IMR-90 (cell line): ENCODE data around the gene LEP. TPM values are rescaled to one million over a fixed set of nuclear protein-coding genes. Genes with fewer than 3 reads are reported as not detected.

ENCODE experiments used
- ATAC-seq: fragments of 200-7000 bp; cut with Tn5 transposase; 2 replicates; pipeline ENCODE4 v1.9.1; 2020; ENCODE audit warnings: low read depth, mild to moderate bottlenecking, moderate library complexity
- BruUV-seq: library from RNA; stranded (reverse); fragments of 400-500 nt; replicated peaks from 2 replicates; lab custom pipeline; 2021; lab: Mats Ljungman, UMichigan
- CTCF ChIA-PET: fragments of 300-600 bp; formaldehyde crosslinking; extraction: SDS; loops from one replicate; lab custom pipeline; 2021; ENCODE audit warnings: antibody characterized with exemption; lab: Yijun Ruan, JAX
- POLR2A ChIA-PET: fragments of 300-600 bp; sonication (Branson Sonifier 250); formaldehyde crosslinking; loops from one replicate; lab custom pipeline; 2022; ENCODE audit warnings: antibody characterized with exemption; ENCODE audit not compliant: unreplicated experiment; lab: Charles Lee
- DNase-seq: peaks from one replicate; pipeline ENCODE4 v3.0.0; 2013
- H2AFZ ChIP-seq: replicated peaks from 2 replicates; pipeline ENCODE3; 2013; ENCODE audit warnings: low read length, mild to moderate bottlenecking; ENCODE audit not compliant: poor library complexity
- H2AK5ac ChIP-seq: 2 replicates; pipeline ENCODE4 v1.6.1; 2013; ENCODE audit warnings: low read depth, low read length, inconsistent platforms
- H2AK9ac ChIP-seq: replicated peaks from 2 replicates; pipeline ENCODE3; 2013; ENCODE audit warnings: mild to moderate bottlenecking, low read depth, low read length, moderate library complexity; ENCODE audit not compliant: poor library complexity
- H2BK120ac ChIP-seq: 2 replicates; pipeline ENCODE4 v1.6.1; 2013; ENCODE audit warnings: low read depth, low read length, inconsistent platforms
- H2BK15ac ChIP-seq: 3 replicates; pipeline ENCODE4 v1.6.1; 2013; ENCODE audit warnings: low read depth, low read length, inconsistent platforms
- H2BK20ac ChIP-seq: 2 replicates; pipeline ENCODE4 v1.6.1; 2013; ENCODE audit warnings: low read depth, mild to moderate bottlenecking, inconsistent platforms, low read length, moderate library complexity
- H2BK5ac ChIP-seq: 2 replicates; pipeline ENCODE4 v1.6.1; 2013; ENCODE audit warnings: mild to moderate bottlenecking, low read depth, low read length, inconsistent platforms; ENCODE audit not compliant: poor library complexity, severe bottlenecking
- H3K14ac ChIP-seq: replicated peaks from 2 replicates; pipeline ENCODE4 v1.6.1; 2013; ENCODE audit warnings: low read depth, low read length, inconsistent platforms
- H3K18ac ChIP-seq: 2 replicates; pipeline ENCODE4 v1.6.1; 2013; ENCODE audit warnings: low read depth, low read length, control low read depth
- H3K23ac ChIP-seq: 2 replicates; pipeline ENCODE4 v1.6.1; 2013; ENCODE audit warnings: low read depth, low read length, inconsistent platforms
- H3K27ac ChIP-seq: 2 replicates; pipeline ENCODE4 v1.5.1; 2013; ENCODE audit warnings: mild to moderate bottlenecking, control low read depth, low read length; ENCODE audit not compliant: insufficient read depth
- H3K27me3 ChIP-seq: 2 replicates; pipeline ENCODE4 v1.6.1; 2013; ENCODE audit warnings: low read length; ENCODE audit not compliant: control insufficient read depth, insufficient read depth
- H3K36me3 ChIP-seq: 2 replicates; pipeline ENCODE4 v1.6.1; 2013; ENCODE audit warnings: low read length, mixed read lengths; ENCODE audit not compliant: control insufficient read depth, insufficient read depth
- H3K4ac ChIP-seq: 2 replicates; pipeline ENCODE4 v1.6.1; 2013; ENCODE audit warnings: low read depth, low read length, inconsistent platforms
- H3K4me1 ChIP-seq: 2 replicates; pipeline ENCODE4 v1.6.1; 2013; ENCODE audit warnings: low read length, mixed read lengths; ENCODE audit not compliant: control insufficient read depth, insufficient read depth
- H3K4me2 ChIP-seq: 2 replicates; pipeline ENCODE4 v1.6.1; 2013; ENCODE audit warnings: low read depth, mild to moderate bottlenecking, control low read depth, low read length, moderate library complexity
- H3K4me3 ChIP-seq: 2 replicates; pipeline ENCODE4 v1.5.1; 2013; ENCODE audit warnings: low read depth, mild to moderate bottlenecking, control low read depth, low read length, moderate library complexity; ENCODE audit not compliant: insufficient read depth
- H3K56ac ChIP-seq: 2 replicates; pipeline ENCODE4 v1.6.1; 2013; ENCODE audit warnings: low read length, inconsistent platforms; ENCODE audit not compliant: insufficient read depth; ENCODE audit errors: extremely low read depth
- H3K79me1 ChIP-seq, 2 experiments: 2 replicates each; pipeline ENCODE4 v1.6.1; 2013; ENCODE audit warnings: low read length in 2 of 2, inconsistent platforms in 1 of 2, low read depth in 1 of 2
- H3K9ac ChIP-seq: 2 replicates; pipeline ENCODE4 v1.6.1; 2013; ENCODE audit warnings: low read depth, low read length, control low read depth
- H3K9me1 ChIP-seq: 2 replicates; pipeline ENCODE4 v1.6.1; 2013; ENCODE audit warnings: low read length, inconsistent platforms; ENCODE audit not compliant: insufficient read depth
- H3K9me3 ChIP-seq: 2 replicates; pipeline ENCODE4 v1.6.1; 2013; ENCODE audit warnings: low read length; ENCODE audit not compliant: control insufficient read depth, insufficient read depth
- H4K20me1 ChIP-seq: 2 replicates; pipeline ENCODE4 v1.6.1; 2013; ENCODE audit warnings: low read length, inconsistent platforms; ENCODE audit not compliant: insufficient read depth
- H4K5ac ChIP-seq: 2 replicates; pipeline ENCODE4 v1.6.1; 2013; ENCODE audit warnings: mild to moderate bottlenecking, low read depth, low read length, control low read depth
- H4K8ac ChIP-seq, 2 experiments: 2 replicates each; pipeline ENCODE4 v1.6.1; 2013; ENCODE audit warnings: low read depth in 2 of 2, low read length in 2 of 2, control low read depth in 1 of 2, inconsistent platforms in 1 of 2
- H4K91ac ChIP-seq: 2 replicates; pipeline ENCODE4 v1.6.1; 2013; ENCODE audit warnings: low read depth, low read length, inconsistent platforms; ENCODE audit not compliant: insufficient read depth
- MAFK ChIP-seq: IDR thresholded peaks from 2 replicates; pipeline ENCODE4 v1.6.1; 2012; ENCODE audit warnings: low read depth, low read length, improper control_type of control experiment
- MAZ ChIP-seq: IDR thresholded peaks from 2 replicates; pipeline ENCODE4 v1.6.1; 2012; ENCODE audit warnings: low read depth, mild to moderate bottlenecking, low read length, improper control_type of control experiment, moderate library complexity, borderline replicate concordance
- NFE2L2 ChIP-seq: fragments of 150-350 bp; IDR thresholded peaks from 2 replicates; pipeline ENCODE4 v1.6.1; 2016; ENCODE audit warnings: low read depth, mild to moderate bottlenecking, low read length
- RCOR1 ChIP-seq: IDR thresholded peaks from 2 replicates; pipeline ENCODE4 v1.6.1; 2012; ENCODE audit warnings: mild to moderate bottlenecking, low read length, improper control_type of control experiment; ENCODE audit not compliant: insufficient replicate concordance
- RFX5 ChIP-seq: IDR thresholded peaks from 2 replicates; pipeline ENCODE4 v1.8.0; 2012; ENCODE audit warnings: low read depth, mild to moderate bottlenecking, low read length, moderate library complexity
- USF2 ChIP-seq: fragments of 150-350 bp; IDR thresholded peaks from 2 replicates; pipeline ENCODE4 v1.6.1; 2017; ENCODE audit warnings: mild to moderate bottlenecking, antibody characterized with exemption, low read length, low read depth
- WGBS, 2 experiments: methylation state at CpG; one replicate each; pipeline versions ENCODE4 v1.1.5 to v1.1.7; 2013; ENCODE audit warnings: missing lambda C conversion rate in 2 of 2; ENCODE audit not compliant: insufficient read length in 1 of 2; ENCODE audit errors: extremely low coverage in 2 of 2; 5-methylcytosine and 5-hydroxymethylcytosine counted together
- dilution Hi-C: fragments of 300-500 bp; cut with HindIII; formaldehyde crosslinking; loops from one replicate; pipeline ENCODE4 v1.14.3; 2018; ENCODE audit warnings: low sequenced_read_pairs; ENCODE audit not compliant: unreplicated experiment
- in situ Hi-C: fragments of 300-500 bp; cut with MboI; formaldehyde crosslinking; loops from 3 replicates; pipeline ENCODE4 v1.14.3; 2019; ENCODE audit warnings: low sequenced_read_pairs, inconsistent platforms, mixed read lengths
- intact Hi-C: fragments of 100-400 bp; cut with micrococcal nuclease; formaldehyde crosslinking; loops from 2 replicates; pipeline ENCODE4 v1.10.0; 2022
- polyA plus RNA-seq, 3 experiments: library from polyadenylated mRNA; depleted of rRNA; stranded (reverse); fragments of >200 nt; gene quantifications; 2 replicates each; pipeline ENCODE4 v1.2.3, GENCODE V29; 2012; ENCODE audit warnings: low replicate concordance in 1 of 3
- total RNA-seq: library from RNA; depleted of rRNA; stranded (reverse); fragments of >200 nt; gene quantifications from 2 replicates; pipeline ENCODE4 v1.2.3, GENCODE V29; 2012
- TF ChIP-seq, protein P1 (sequence below): fragments of 150-350 bp; IDR thresholded peaks from 2 replicates; pipeline ENCODE4 v1.6.1; 2016; ENCODE audit warnings: low read depth, mild to moderate bottlenecking, low read length, moderate library complexity, borderline replicate concordance
- TF ChIP-seq, protein P2 (sequence below): conservative IDR thresholded peaks from 2 replicates; pipeline ENCODE4 v1.5.1; 2012; ENCODE audit warnings: mild to moderate bottlenecking, low read depth, low read length, improper control_type of control experiment

LEP gene
- total and polyA plus RNA-seq, 2 of the 4 experiments (the other 2 are of a cell fraction) = not detected

- TF ChIP-seq MAFK = no peak
- no peak for TF ChIP-seq NFE2L2
- TF ChIP-seq RFX5 = no peak
- TF ChIP-seq, protein P1, sequence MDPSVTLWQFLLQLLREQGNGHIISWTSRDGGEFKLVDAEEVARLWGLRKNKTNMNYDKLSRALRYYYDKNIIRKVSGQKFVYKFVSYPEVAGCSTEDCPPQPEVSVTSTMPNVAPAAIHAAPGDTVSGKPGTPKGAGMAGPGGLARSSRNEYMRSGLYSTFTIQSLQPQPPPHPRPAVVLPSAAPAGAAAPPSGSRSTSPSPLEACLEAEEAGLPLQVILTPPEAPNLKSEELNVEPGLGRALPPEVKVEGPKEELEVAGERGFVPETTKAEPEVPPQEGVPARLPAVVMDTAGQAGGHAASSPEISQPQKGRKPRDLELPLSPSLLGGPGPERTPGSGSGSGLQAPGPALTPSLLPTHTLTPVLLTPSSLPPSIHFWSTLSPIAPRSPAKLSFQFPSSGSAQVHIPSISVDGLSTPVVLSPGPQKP = no peak
- no peak for TF ChIP-seq RCOR1
- no peak for TF ChIP-seq MAZ
- TF ChIP-seq, protein P2, sequence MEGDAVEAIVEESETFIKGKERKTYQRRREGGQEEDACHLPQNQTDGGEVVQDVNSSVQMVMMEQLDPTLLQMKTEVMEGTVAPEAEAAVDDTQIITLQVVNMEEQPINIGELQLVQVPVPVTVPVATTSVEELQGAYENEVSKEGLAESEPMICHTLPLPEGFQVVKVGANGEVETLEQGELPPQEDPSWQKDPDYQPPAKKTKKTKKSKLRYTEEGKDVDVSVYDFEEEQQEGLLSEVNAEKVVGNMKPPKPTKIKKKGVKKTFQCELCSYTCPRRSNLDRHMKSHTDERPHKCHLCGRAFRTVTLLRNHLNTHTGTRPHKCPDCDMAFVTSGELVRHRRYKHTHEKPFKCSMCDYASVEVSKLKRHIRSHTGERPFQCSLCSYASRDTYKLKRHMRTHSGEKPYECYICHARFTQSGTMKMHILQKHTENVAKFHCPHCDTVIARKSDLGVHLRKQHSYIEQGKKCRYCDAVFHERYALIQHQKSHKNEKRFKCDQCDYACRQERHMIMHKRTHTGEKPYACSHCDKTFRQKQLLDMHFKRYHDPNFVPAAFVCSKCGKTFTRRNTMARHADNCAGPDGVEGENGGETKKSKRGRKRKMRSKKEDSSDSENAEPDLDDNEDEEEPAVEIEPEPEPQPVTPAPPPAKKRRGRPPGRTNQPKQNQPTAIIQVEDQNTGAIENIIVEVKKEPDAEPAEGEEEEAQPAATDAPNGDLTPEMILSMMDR = no peak
- no peak for TF ChIP-seq USF2
- H2AK5ac ChIP-seq = no peak overlapping the region
- POLR2A ChIA-PET = no interaction called here
- no peak overlapping the region for H2BK15ac ChIP-seq
- dilution Hi-C loops (no loop called here), intact Hi-C loops (loop anchor here (5.0 to 10.0 kb wide), 2 partner anchors 280 to 858 kb away; no protein-coding TSS in a partner anchor), in situ Hi-C loops (loop anchor here (5.0 kb wide), 1 partner anchor 73 kb away; no protein-coding TSS in a partner anchor)
- H3K79me1 ChIP-seq = no peaks in the 10 kb centered on the region
- H3K27ac ChIP-seq = no peak overlapping the region
- no TSS peak for BruUV-seq
- no peak overlapping the region for H2AK9ac ChIP-seq
- 50% methylated on average over 2 of the region's 4 CpGs; no CpG with 5 or more reads in 1 of the 2 experiments for WGBS, 2 experiments
- no peak overlapping the region for H3K4ac ChIP-seq
- ATAC-seq (no peak), DNase-seq (no peak)
- no peak overlapping the region for H4K8ac ChIP-seq
- H4K5ac ChIP-seq = no peak overlapping the region
- no peak overlapping the region for H3K23ac ChIP-seq
- H3K14ac ChIP-seq = no peak overlapping the region
- no peak overlapping the region for H3K18ac ChIP-seq
- no peak overlapping the region for H2BK5ac ChIP-seq
- no peak overlapping the region for H4K91ac ChIP-seq
- H2BK20ac ChIP-seq = no peak overlapping the region
- H3K4me2 ChIP-seq = no peak overlapping the region
- no peak overlapping the region for H3K9ac ChIP-seq
- peaks cover 3% of the 10 kb centered on the region; the same call in 1 of the 2 replicates for H4K20me1 ChIP-seq
- no peak overlapping the region for H2BK120ac ChIP-seq
- no peak overlapping the region for H3K4me3 ChIP-seq
- no peaks in the 10 kb centered on the region for H3K9me1 ChIP-seq
- no peaks in the 10 kb centered on the region for H3K4me1 ChIP-seq
- CTCF ChIA-PET = interaction anchor here (1.2 kb wide), 1 partner anchor 69 kb away, joined by 5 read pairs; no protein-coding TSS in a partner anchor
- peaks cover 73% of the 10 kb centered on the region for H3K27me3 ChIP-seq
- H3K56ac ChIP-seq = no peak overlapping the region
- no peak overlapping the region for H2AFZ ChIP-seq
- H3K36me3 ChIP-seq = no peaks in the 10 kb centered on the region
- no peaks in the 10 kb centered on the region; the same call in 1 of the 2 replicates for H3K9me3 ChIP-seq
These were observed 36.0 kb upstream of the LEP start for GRCh38 chr7:128205068-128205467.
